Adipose tissue (tissue), 3 donors: ENCODE results near the gene KIAA1755. TPM values are rescaled to one million over a fixed set of nuclear protein-coding genes. Genes with fewer than 3 reads are reported as not detected.

ENCODE experiments used
- H3K27ac ChIP-seq: one replicate; pipeline ENCODE4 v1.5.1; 2013; ENCODE audit warnings: low read depth, low read length
- WGBS, 3 donors: extraction: QIAGEN DNeasy Blood & Tissue Kit; methylation state at CpG; one replicate each; pipeline ENCODE4 v1.1.7; 2013; 5-methylcytosine and 5-hydroxymethylcytosine counted together
- polyA plus RNA-seq, 3 donors: library from polyadenylated mRNA; stranded (reverse); fragments of 200-250 nt; gene quantifications; one replicate each; pipeline ENCODE4 v1.2.3, GENCODE V29; 2013
- donor health status: healthy with polysubstance abuse.
- donor health status: Bipolar disorder and iron deficiency.
- donor health status: healthy.

Gene KIAA1755
- polyA plus RNA-seq, 3 donors, result 0.47 to 6.4 (median 1.2) TPM

GRCh38 chr20:38214256-38215193 is 46.0 kb downstream of the KIAA1755 start:
- H3K27ac ChIP-seq, result no peak overlapping the region
- WGBS, 3 donors, result 53 to 77% (median 75%) methylated on average over 19 of the region's 19 CpGs

- 87 to 98% (median 96%) methylated on average over 5 of the region's 5 CpGs for WGBS, 3 donors
- no peak overlapping the region for H3K27ac ChIP-seq
Measured at GRCh38 chr20:38213607-38213940, 47.0 kb downstream of the KIAA1755 start.

- no peak overlapping the region for H3K27ac ChIP-seq
- 62 to 73% (median 67%) methylated on average over 17 to 18 of the region's 18 CpGs for WGBS, 3 donors
Measured at GRCh38 chr20:38212806-38213606, 47.5 kb downstream of the KIAA1755 start.

GRCh38 chr20:38211200-38212097 is 49.1 kb downstream of the KIAA1755 start:
- WGBS, 3 donors, result 68 to 78% (median 77%) methylated on average over 9 of the region's 9 CpGs
- H3K27ac ChIP-seq, result no peak overlapping the region

GRCh38 chr20:38210741-38211140 is 49.8 kb downstream of the KIAA1755 start:
- H3K27ac ChIP-seq, result no peak overlapping the region

GRCh38 chr20:38209736-38210405 is 50.7 kb downstream of the KIAA1755 start:
- 88 to 92% (median 88%) methylated on average over 3 of the region's 3 CpGs for WGBS, 3 donors
- no peak overlapping the region for H3K27ac ChIP-seq

More at GRCh38 chr20:38210741-38211140, 49.8 kb downstream of the KIAA1755 start:
- 61 to 68% (median 64%) methylated on average over 6 of the region's 6 CpGs for WGBS, 3 donors

- no peak overlapping the region for H3K27ac ChIP-seq
- 66 to 72% (median 66%) methylated on average over 4 of the region's 4 CpGs for WGBS, 3 donors
Measured at GRCh38 chr20:38209054-38209675, 51.4 kb downstream of the KIAA1755 start.

GRCh38 chr20:38208523-38208922 is 52.0 kb downstream of the KIAA1755 start:
- WGBS, 3 donors, result 89 to 95% (median 93%) methylated on average over 3 of the region's 3 CpGs
- no peak overlapping the region for H3K27ac ChIP-seq

GRCh38 chr20:38208088-38208487 is 52.4 kb downstream of the KIAA1755 start:
- WGBS, 3 donors, result 79 to 95% (median 85%) methylated on average over 1 of the region's 1 CpG
- no peak overlapping the region for H3K27ac ChIP-seq

GRCh38 chr20:38207621-38208020 is 52.9 kb downstream of the KIAA1755 start:
- 63 to 68% (median 67%) methylated on average over 2 of the region's 2 CpGs for WGBS, 3 donors
- no peak overlapping the region for H3K27ac ChIP-seq

- H3K27ac ChIP-seq, result no peak overlapping the region
- WGBS, 3 donors, result 67 to 72% (median 68%) methylated on average over 3 of the region's 3 CpGs
Measured at GRCh38 chr20:38205001-38205400, 55.5 kb downstream of the KIAA1755 start.

- 65 to 78% (median 73%) methylated on average over 2 of the region's 2 CpGs for WGBS, 3 donors
- no peak overlapping the region for H3K27ac ChIP-seq
Measured at GRCh38 chr20:38203981-38204357, 56.6 kb downstream of the KIAA1755 start.

- H3K27ac ChIP-seq, result no peak overlapping the region
- WGBS, 3 donors, result 49 to 84% (median 83%) methylated on average over 6 of the region's 6 CpGs
Measured at GRCh38 chr20:38203337-38203980, 57.1 kb downstream of the KIAA1755 start.

- no peak overlapping the region for H3K27ac ChIP-seq
- WGBS, 3 donors, result 82 to 89% (median 88%) methylated on average over 8 of the region's 8 CpGs
Measured at GRCh38 chr20:38202982-38203293, 57.6 kb downstream of the KIAA1755 start.

GRCh38 chr20:38202153-38202981 is 58.2 kb downstream of the KIAA1755 start:
- H3K27ac ChIP-seq, result no peak overlapping the region
- 73 to 90% (median 90%) methylated on average over 12 of the region's 12 CpGs for WGBS, 3 donors

- 53 to 75% (median 58%) methylated on average over 6 of the region's 6 CpGs for WGBS, 3 donors
Measured at GRCh38 chr20:38201356-38201755, 59.2 kb downstream of the KIAA1755 start.

More at GRCh38 chr20:38201356-38201755, 59.2 kb downstream of the KIAA1755 start:
- H3K27ac ChIP-seq, result no peak overlapping the region
